IPS-18c (cell line): ENCODE results near the gene COL11A1.
"Not testable (repeated sequence)": the region's sequence is repeated elsewhere in the genome, so short reads cannot be mapped to it uniquely, and the experiment has no call there.

Experiments
- H3K4me3 ChIP-seq: 2 replicates; pipeline ENCODE4 v1.7.0; 2013; ENCODE audit warnings: low read depth, mild to moderate bottlenecking, low read length, moderate library complexity; ENCODE audit not compliant: insufficient read depth
- H3K9me3 ChIP-seq: one replicate; pipeline ENCODE4 v1.6.1; 2013; ENCODE audit warnings: mild to moderate bottlenecking, low read length, moderate library complexity; ENCODE audit not compliant: control insufficient read depth, insufficient read depth

COL11A1 gene

GRCh38 chr1:102967786-102968185 lies 140.5 kb downstream of the COL11A1 start:
- no peaks in the 10 kb centered on the region for H3K9me3 ChIP-seq
- H3K4me3 ChIP-seq = no peak overlapping the region

- no peak overlapping the region for H3K4me3 ChIP-seq
Measured at GRCh38 chr1:102961549-102961948, 146.8 kb downstream of the COL11A1 start.

GRCh38 chr1:102954576-102954975 lies 153.7 kb downstream of the COL11A1 start:
- Histone ChIP-seq H3K4me3 (no peak overlapping the region), H3K9me3 (no peaks in the 10 kb centered on the region)

More at GRCh38 chr1:102961549-102961948, 146.8 kb downstream of the COL11A1 start:
- no peaks in the 10 kb centered on the region for H3K9me3 ChIP-seq

GRCh38 chr1:102952400-102952799 lies 155.9 kb downstream of the COL11A1 start:
- Histone ChIP-seq H3K4me3 (no peak overlapping the region), H3K9me3 (no peaks in the 10 kb centered on the region)

- Histone ChIP-seq H3K4me3 (no peak overlapping the region), H3K9me3 (no peaks in the 10 kb centered on the region)
Measured at GRCh38 chr1:102942324-102942723, 166.0 kb downstream of the COL11A1 start.

DNA sequence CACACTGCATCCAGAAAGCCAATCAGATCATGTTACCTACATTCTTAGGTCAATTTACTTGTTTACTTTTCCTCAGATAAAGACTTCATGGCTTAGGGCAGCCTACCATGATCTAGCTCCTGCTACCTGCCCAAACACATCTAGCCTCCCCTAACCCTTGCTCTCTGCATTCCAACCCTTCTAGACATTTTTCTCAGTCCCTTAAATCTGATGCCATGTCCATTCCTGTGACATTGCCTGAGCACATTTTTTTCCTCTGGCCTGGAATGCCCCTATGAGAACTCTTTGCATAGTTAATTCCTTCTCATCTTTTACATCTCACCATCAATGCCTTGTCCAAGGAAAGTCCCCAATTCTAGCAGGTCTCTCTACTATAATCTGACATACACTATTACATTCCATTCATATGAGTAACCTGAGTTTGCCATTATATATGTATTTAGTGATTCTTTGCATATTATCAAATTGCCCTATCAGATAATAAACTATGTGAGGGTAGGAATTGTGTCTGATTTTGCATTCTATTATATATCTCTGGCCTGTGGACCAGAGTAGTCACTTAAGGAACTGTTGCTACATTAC lies 166.9 kb downstream of the COL11A1 start:
- H3K9me3 ChIP-seq = no peaks in the 10 kb centered on the region
- H3K4me3 ChIP-seq = no peak overlapping the region

GRCh38 chr1:102937401-102937800 lies 170.9 kb downstream of the COL11A1 start:
- H3K9me3 ChIP-seq = no peaks in the 10 kb centered on the region
- H3K4me3 ChIP-seq = no peak overlapping the region

DNA sequence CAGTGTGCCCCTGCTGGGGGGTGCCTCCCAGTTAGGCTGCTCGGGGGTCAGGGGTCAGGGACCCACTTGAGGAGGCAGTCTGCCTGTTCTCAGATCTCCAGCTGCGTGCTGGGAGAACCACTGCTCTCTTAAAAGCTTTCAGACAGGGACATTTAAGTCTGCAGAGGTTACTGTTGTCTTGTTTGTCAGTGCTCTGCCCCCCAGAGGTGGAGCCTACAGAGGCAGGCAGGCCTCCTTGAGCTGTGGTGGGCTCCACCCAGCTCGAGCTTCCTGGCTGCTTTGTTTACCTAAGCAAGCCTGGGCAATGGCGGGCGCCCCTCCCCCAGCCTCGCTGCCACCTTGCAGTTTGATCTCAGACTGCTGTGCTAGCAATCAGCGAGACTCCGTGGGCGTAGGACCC lies 175.0 kb downstream of the COL11A1 start:
- H3K4me3 ChIP-seq, H3K9me3 ChIP-seq: not testable (repeated sequence)

DNA sequence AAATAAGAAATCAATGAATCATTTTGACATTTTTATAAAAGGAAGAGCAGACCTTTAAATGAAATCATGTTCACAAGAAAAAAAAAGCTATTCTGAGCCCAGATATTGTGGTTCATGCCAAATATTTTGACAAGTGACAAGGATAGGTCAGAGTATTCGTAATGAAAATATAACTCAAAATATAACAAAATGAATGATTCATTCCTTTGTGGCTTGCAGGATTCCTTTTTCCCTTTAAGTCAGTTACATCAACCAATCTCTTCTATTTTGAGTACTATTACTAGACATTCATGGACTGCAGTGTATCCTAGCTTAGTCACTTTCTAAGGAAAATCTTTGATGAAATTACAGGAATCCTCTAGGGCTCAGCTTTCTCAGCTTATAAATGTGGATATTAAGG lies 188.7 kb downstream of the COL11A1 start:
- no peak overlapping the region for H3K4me3 ChIP-seq
- H3K9me3 ChIP-seq = no peaks in the 10 kb centered on the region

DNA sequence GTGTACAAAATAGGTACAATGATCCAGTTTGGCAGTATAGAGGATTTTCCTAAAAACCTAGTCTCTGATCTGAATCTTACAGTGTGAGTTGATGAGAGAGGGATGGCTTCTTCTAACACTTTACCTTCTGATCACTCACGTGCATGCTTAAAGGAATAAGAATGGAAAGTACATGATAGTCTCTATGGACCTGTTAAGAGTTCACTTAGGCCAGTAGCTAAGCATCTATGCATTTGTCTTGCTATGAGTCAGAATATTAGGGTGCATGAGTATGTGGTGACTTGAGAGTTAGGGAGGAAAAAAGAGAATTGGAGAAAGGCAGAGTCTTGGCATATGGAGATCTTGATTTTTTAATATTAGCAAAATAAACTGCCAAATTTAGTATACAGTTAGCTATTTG lies 206.3 kb downstream of the COL11A1 start:
- H3K9me3 ChIP-seq = no peaks in the 10 kb centered on the region
- no peak overlapping the region for H3K4me3 ChIP-seq

DNA sequence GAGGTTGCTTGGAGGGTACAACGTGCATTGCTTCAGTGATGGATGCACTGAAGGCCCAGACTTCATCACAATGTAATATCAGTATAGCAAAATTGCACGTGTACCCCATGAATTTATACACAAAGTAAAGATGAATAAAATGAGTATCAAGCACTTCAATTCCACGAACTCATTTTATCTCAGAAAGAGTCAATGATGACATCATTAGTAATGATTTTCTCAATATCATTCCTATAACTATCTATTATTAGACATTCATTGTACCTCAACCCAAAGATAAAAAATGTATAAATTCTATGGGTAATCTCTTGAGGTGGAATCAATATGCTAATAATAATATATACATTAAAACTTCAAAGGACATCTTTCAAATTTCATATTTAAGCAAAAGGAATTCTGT lies 208.4 kb downstream of the COL11A1 start:
- Histone ChIP-seq H3K9me3 (no peaks in the 10 kb centered on the region), H3K4me3 (no peak overlapping the region)

DNA sequence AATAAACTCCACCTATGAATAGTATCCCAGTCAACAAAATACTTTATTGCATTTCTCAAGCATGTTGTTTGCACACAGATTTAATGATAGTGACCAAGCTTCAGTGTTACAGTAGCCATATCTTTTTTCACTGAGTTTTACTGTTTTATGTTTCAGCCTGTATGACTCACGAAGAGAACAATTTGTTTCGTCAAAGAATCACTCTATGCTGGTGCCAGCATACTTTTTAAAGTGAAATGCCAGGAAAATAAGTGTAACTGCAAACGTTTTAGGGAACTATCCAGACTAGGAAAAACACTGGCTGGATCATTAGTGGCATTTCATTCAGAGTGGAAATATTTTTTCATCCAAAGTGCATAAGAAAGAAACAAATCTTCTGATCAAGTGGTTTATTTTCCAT lies 210.8 kb downstream of the COL11A1 start:
- Histone ChIP-seq H3K4me3 (no peak overlapping the region), H3K9me3 (no peaks in the 10 kb centered on the region)

DNA sequence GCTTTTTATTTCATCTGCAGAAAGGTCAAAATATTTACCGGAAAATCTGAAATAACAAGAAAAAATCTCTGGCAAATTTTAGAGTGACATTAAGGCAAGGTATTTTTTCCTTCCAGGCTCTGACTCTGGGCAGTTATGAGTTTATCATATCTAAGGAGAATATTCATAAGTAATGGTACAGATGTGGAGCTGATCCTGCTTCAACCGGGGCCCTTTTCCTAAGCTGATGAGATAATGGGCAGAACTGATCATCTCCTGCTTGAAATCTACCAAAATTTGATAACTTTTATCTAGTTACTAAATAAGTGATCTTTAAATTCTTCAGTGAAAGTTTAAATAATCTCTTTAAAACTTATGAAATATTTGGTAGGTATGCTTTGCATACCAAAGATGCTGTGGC lies 211.6 kb downstream of the COL11A1 start:
- Histone ChIP-seq H3K4me3 (no peak overlapping the region), H3K9me3 (no peaks in the 10 kb centered on the region)

DNA sequence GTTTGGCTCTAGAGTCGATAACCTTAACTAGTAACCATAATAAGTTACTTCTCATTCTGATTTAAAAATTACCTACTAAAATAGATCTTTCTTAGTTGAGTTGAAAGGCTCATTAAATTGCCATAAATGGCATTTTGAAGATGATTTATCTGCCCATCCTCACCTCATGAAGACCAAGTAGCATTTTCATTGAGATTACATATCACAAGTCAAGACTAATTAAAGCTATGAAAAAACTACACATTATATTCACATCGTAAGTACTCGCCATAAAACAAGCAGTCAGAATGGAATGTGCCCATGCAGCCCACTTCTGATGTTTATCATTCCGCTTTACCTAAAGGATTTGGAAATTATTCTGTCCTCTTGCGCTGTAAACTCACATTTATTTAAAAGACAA lies 212.0 kb downstream of the COL11A1 start:
- no peak overlapping the region for H3K4me3 ChIP-seq

GRCh38 chr1:102891868-102892625 lies 216.3 kb downstream of the COL11A1 start:
- Histone ChIP-seq H3K9me3 (no peaks in the 10 kb centered on the region), H3K4me3 (no peak overlapping the region)

More for the DNA sequence above, 212.0 kb downstream of the COL11A1 start:
- no peaks in the 10 kb centered on the region for H3K9me3 ChIP-seq

GRCh38 chr1:102886638-102887037 lies 221.7 kb downstream of the COL11A1 start:
- H3K9me3 ChIP-seq = no peaks in the 10 kb centered on the region

DNA sequence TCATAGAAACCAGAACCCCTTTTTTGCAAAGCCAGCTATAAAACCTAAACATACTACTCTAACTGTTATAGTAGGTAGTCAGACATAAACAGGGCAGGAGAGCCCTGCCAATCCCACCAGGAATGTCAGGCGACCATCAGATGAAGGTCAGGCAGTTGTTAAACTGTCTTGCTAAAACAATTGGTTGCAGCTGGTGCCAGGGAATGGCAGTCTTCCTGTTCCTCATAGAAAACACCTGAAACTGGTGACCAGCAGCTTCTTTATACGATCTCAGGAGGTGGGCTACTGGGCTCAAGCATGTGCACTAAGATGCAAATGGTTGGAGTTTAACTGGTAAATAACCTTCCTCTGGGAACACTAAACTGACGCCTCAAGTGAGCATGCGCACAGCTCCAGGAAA lies 224.1 kb downstream of the COL11A1 start:
- H3K4me3 ChIP-seq = no peak overlapping the region

More at GRCh38 chr1:102886638-102887037, 221.7 kb downstream of the COL11A1 start:
- H3K4me3 ChIP-seq = no peak overlapping the region

GRCh38 chr1:102879439-102879993 lies 228.8 kb downstream of the COL11A1 start:
- no peak overlapping the region for H3K4me3 ChIP-seq
- H3K9me3 ChIP-seq = no peaks in the 10 kb centered on the region

More for the DNA sequence above, 224.1 kb downstream of the COL11A1 start:
- no peaks in the 10 kb centered on the region for H3K9me3 ChIP-seq
